Measurements from ENCODE around the gene VCL. TPM values are rescaled to one million over a fixed set of nuclear protein-coding genes. Genes with fewer than 3 reads are reported as not detected.

Gene VCL
- total RNA-seq (2021; fragmentation: NEBNext Ultra II Directional; extraction: Animal tissue kit (Norgen Biotek cat#: 25700)) (361 and 377 TPM in 2 replicates), polyA plus RNA-seq (2011; rRNA removed) (91.8 and 119 TPM in 2 replicates), polyA minus RNA-seq (2011; rRNA and poly(A)+ RNA removed) (196 and 261 TPM in 2 replicates)
- polyA plus RNA-seq (2011; cell fraction: cytosol; rRNA removed) = 116 TPM
- 183 TPM for polyA plus RNA-seq (2011; cell fraction: nucleus; rRNA removed)
- polyA plus RNA-seq (2012, experiment 1 of 2) = 169 to 191 TPM (median 182 TPM) in 4 replicates
- polyA plus RNA-seq (2012, experiment 2 of 2) = 19.7 TPM
- 282 TPM for polyA plus RNA-seq (2013, experiment 1 of 2)
- 348 TPM for polyA plus RNA-seq (2013, experiment 2 of 2)
- 193 TPM for polyA minus RNA-seq (2011; cell fraction: cytosol; rRNA and poly(A)+ RNA removed)
- 317 TPM for polyA minus RNA-seq (2011; cell fraction: nucleus; rRNA and poly(A)+ RNA removed)
- long read RNA-seq, experiment 1, full-length matches to known transcripts = 13 of 332 reads
- long read RNA-seq, experiment 1, partial matches to known transcripts = 308 of 332 reads
- long read RNA-seq, experiment 1, other reads (novel, unspliced or antisense) = 11 of 332 reads
- long read RNA-seq, experiment 2, full-length matches to known transcripts = 4 of 60 reads
- long read RNA-seq, experiment 2, partial matches to known transcripts = 50 of 60 reads
- long read RNA-seq, experiment 2, other reads (novel, unspliced or antisense) = 6 of 60 reads

DNA sequence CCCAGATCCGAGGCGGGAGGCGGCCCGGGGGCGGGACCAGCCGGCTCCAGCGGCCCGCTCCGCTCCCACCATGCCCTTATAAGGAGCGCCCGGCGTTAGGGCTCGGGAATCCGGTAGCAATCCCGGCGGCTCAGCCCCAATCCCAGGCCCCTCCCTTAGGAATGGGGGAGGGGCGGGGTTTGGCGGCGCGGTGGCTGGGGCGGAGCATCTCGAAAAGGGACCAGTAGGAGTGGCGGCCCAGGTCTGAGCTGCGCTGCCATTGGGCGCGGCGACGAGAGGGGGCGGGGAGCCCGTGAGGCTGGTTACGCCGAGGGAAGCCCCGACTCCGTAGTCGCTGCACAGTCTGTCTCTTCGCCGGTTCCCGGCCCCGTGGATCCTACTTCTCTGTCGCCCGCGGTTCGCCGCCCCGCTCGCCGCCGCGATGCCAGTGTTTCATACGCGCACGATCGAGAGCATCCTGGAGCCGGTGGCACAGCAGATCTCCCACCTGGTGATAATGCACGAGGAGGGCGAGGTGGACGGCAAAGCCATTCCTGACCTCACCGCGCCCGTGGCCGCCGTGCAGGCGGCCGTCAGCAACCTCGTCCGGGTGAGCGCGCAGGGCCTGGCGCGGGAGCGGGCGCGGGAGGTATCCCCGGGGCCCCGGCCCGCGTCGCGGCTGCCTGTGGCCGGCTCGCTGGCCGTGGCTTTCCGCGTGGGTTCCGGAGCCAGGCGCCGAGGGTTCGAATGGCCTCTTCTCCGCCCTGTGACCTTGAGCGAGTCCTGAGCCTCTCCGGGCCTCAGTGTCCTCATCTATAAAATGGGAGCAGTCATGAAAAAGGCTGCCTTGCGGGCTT, at the start of gene VCL:
VCL (plus strand) TSS at position 330 of the 836 bp plus-strand sequence; CDS start at position 422, 92 bp downstream.
- FAIRE-seq (no peak), DNase-seq (ENCODE audit: low read depth in 1 of 2, low spot score in 2 of 2) (peak; percentile 96 to 99)
- H3K4me2 ChIP-seq (ENCODE audit: insufficient read depth in 1 of 2, low read depth in 2 of 2, low read length in 2 of 2) = peak within 1 kb of the TSS; percentile 77 to 92
- H3K9ac ChIP-seq (replicated peaks in 1 of 4; ENCODE audit: extremely low read depth in 1 of 4, low read depth in 3 of 4, low read length in 3 of 4) = peak within 1 kb of the TSS; percentile 92 to 99 (median 97)
- H3K14ac ChIP-seq (ENCODE audit: insufficient read length) = no peak within 1 kb of the TSS
- CTCF ChIA-PET (ENCODE audit: partially characterized antibody) = interaction anchor here (1.8 to 4.1 kb wide), 3 partner anchors 11 to 32 kb away, joined by 10 to 16 read pairs (median 10); no protein-coding TSS in a partner anchor
- no peaks in the 10 kb centered on the region for H3K9me3 ChIP-seq (ENCODE audit: insufficient read depth in 2 of 2, low read depth in 1 of 2, low read length in 1 of 2)
- H3K4me3 ChIP-seq (ENCODE audit: extremely low read depth in 1 of 4, insufficient read depth in 2 of 4, low read depth in 3 of 4, low read length in 4 of 4) = peak within 1 kb of the TSS; percentile 84 to 99 (median 96)
- H3K27ac ChIP-seq (ENCODE audit: low read depth, low read length) = peak within 1 kb of the TSS; percentile 98
- peak within 1 kb of the TSS; percentile 63 for H3K4ac ChIP-seq (replicated peaks; ENCODE audit: insufficient read length, low read depth, low read length)
- peaks cover 36 to 51% of the 10 kb centered on the region in 2 experiments for H3K79me2 ChIP-seq (ENCODE audit: control insufficient read depth in 1 of 2, insufficient read depth in 2 of 2, low read length in 2 of 2)
- H2BK12ac ChIP-seq (ENCODE audit: low read depth, low read length) = peak within 1 kb of the TSS; percentile 93
- H3K23me2 ChIP-seq (ENCODE audit: low read depth, low read length) = peaks cover 14% of the 10 kb centered on the region
- H4K91ac ChIP-seq (replicated peaks; ENCODE audit: insufficient read length, low read length) = peak within 1 kb of the TSS; percentile 29
- peaks cover 0 to 6% (median 3%) of the 10 kb centered on the region in 4 experiments; a peak in 6 of 7 replicates for H3K4me1 ChIP-seq (replicated peaks in 1 of 4; ENCODE audit: control insufficient read depth in 3 of 4, insufficient read depth in 4 of 4, low read length in 3 of 4)
- peak within 1 kb of the TSS; percentile 93 for H2BK5ac ChIP-seq (ENCODE audit: low read depth, low read length)
- H2AK5ac ChIP-seq (ENCODE audit: low read depth, low read length) = no peak within 1 kb of the TSS; the same call in 1 of the 2 replicates
- peak within 1 kb of the TSS; percentile 94; the same call in 1 of the 2 replicates for H4K8ac ChIP-seq (ENCODE audit: extremely low read depth, insufficient read depth, low read length)
- POLR2A ChIA-PET (ENCODE audit: partially characterized antibody) = interaction anchor here (0.6 to 13.2 kb wide), 26 partner anchors 8 to 123 kb away, joined by 3 to 261 read pairs (median 5); no protein-coding TSS in a partner anchor
- peak within 1 kb of the TSS; percentile 92 for H4K5ac ChIP-seq (ENCODE audit: insufficient read length, low read depth, low read length)
- H3K27me3 ChIP-seq (replicated peaks in 1 of 4; ENCODE audit: control insufficient read depth in 3 of 4, extremely low read depth in 1 of 4, insufficient read depth in 3 of 4, low read length in 3 of 4) = no peaks in the 10 kb centered on the region
- 0 out of 2 replicates have a peak within 1 kb of the TSS, but pooled peaks have one; percentile 76 for H2AFZ ChIP-seq (ENCODE audit: low read length)
- 3% methylated on average over 61 of the region's 92 CpGs; no CpG with 5 or more reads in 1 of the 2 experiments for WGBS, 2 experiments (ENCODE audit: extremely low coverage in 1 of 2, insufficient coverage in 1 of 2, insufficient read length in 1 of 2, insufficient replicate concordance in 2 of 2, low coverage in 1 of 2, low lambda C conversion rate in 2 of 2, missing lambda C conversion rate in 1 of 2)
- H3K79me1 ChIP-seq (ENCODE audit: low read depth, low read length) = no peaks in the 10 kb centered on the region; the same call in 1 of the 2 replicates
- no peak within 1 kb of the TSS for H3K23ac ChIP-seq (ENCODE audit: insufficient read length)
- H3K18ac ChIP-seq (ENCODE audit: extremely low read depth, low read length) = peak within 1 kb of the TSS; percentile 89
- H2BK120ac ChIP-seq (replicated peaks; ENCODE audit: low read depth, low read length) = no peak within 1 kb of the TSS
- peak within 1 kb of the TSS; percentile 90 for H3K56ac ChIP-seq (replicated peaks; ENCODE audit: insufficient read length, low read depth, low read length)
- peaks cover 16% of the 10 kb centered on the region in 2 experiments for H4K20me1 ChIP-seq (replicated peaks in 1 of 2; ENCODE audit: control insufficient read depth in 1 of 2, insufficient read depth in 2 of 2, low read length in 2 of 2)
- H3K36me3 ChIP-seq (ENCODE audit: control insufficient read depth in 2 of 4, insufficient read depth in 4 of 4, low read length in 3 of 4) = peaks cover 0 to 8% (median 1%) of the 10 kb centered on the region in 4 experiments; a peak in 2 of 8 replicates
- H2BK20ac ChIP-seq (ENCODE audit: low read length) = peak within 1 kb of the TSS; percentile 68; the same call in 1 of the 2 replicates
- H2BK15ac ChIP-seq (ENCODE audit: low read length) = peak within 1 kb of the TSS; percentile 88; the same call in 1 of the 2 replicates
- TF ChIP-seq SRF (IDR thresholded peaks at IDR 0.05; ENCODE audit: low read depth, low read length) (peak; percentile 100), BCL11A (IDR thresholded peaks at IDR 0.05; ENCODE audit: low read depth in 2 of 2, low read length in 2 of 2) (no peak), KDM1A (IDR thresholded peaks at IDR 0.05; ENCODE audit: borderline replicate concordance, low read length) (no peak), CBX8 (IDR thresholded peaks at IDR 0.05; ENCODE audit: borderline replicate concordance, low read depth, low read length) (no peak), TAF7 (optimal IDR thresholded peaks at IDR 0.05; ENCODE audit: borderline replicate concordance, low read depth, low read length) (peak; percentile 97), SP1 (IDR thresholded peaks at IDR 0.05; ENCODE audit: low read depth, low read length) (peak; percentile 69; the same call in 1 of the 2 replicates), PHF8 (conservative IDR thresholded peaks at IDR 0.05; ENCODE audit: low read depth, low read length) (peak; percentile 94)

Measured in H1 (cell line).